ENCODE results near the gene PAIP2.
"Not testable (repeated sequence)": the region's sequence is repeated elsewhere in the genome, so short reads cannot be mapped to it uniquely, and the experiment has no call there.

PAIP2 gene

DNA sequence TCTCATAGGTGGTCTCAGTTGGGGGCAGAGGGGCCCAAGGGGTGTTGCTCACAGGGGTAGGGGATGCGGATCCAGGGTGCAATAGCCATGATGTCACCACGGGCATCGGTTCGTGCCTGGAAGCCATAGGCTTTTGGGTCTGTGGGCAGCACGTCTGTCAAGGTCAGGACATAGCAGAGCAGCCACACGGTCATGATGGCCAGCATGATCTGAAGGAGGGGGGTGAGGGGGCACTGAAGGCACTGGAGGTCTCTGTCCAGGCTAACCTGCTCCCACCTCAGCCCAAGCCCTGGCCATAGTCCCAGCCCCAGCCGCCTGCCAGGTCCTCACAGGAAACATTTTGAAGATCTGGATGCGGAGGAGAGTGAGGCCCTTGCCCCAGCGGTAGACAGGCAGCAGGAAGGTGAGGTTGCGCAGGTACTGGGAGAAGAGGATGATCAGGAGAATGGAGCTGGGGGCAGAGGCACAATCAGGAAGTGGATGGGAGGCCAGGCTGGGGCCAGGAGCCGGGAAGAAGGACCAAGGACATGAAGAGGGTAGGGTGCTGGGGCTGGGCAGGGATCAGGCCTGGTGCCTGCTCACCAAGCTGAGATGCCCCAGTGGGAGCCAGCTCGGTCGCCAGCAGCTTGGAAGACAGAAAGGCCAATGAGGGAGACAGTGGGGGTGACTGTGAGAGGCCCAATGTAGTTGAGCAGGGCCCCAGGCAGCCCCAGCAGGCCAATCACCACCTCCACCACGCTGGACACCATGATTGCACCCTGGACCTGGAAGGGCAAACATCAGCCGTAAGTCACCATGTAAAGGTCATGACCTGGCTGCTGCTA is 38.2 kb downstream of the PAIP2 start:
- Mint-ChIP-seq H3K4me1 (peaks cover 16% of the 10 kb centered on the region), H3K9me3 (no peaks in the 10 kb centered on the region), H3K36me3 (peaks cover 21% of the 10 kb centered on the region), H3K27ac (peak overlapping the region; percentile 48), H3K4me3 (no peak overlapping the region)
- ATAC-seq (no peak), DNase-seq (ENCODE audit: low spot score in 2 of 2) (no peak)

- DNase-seq (ENCODE audit: low spot score in 2 of 2) (no peak), ATAC-seq (no peak)
- Mint-ChIP-seq H3K4me3 (no peak overlapping the region), H3K27ac (peak overlapping the region; percentile 29), H3K9me3 (no peaks in the 10 kb centered on the region), H3K4me1 (peaks cover 38% of the 10 kb centered on the region), H3K36me3 (peaks cover 13% of the 10 kb centered on the region)
These were observed 40.4 kb downstream of the PAIP2 start for GRCh38 chr5:139381837-139382761.

DNA sequence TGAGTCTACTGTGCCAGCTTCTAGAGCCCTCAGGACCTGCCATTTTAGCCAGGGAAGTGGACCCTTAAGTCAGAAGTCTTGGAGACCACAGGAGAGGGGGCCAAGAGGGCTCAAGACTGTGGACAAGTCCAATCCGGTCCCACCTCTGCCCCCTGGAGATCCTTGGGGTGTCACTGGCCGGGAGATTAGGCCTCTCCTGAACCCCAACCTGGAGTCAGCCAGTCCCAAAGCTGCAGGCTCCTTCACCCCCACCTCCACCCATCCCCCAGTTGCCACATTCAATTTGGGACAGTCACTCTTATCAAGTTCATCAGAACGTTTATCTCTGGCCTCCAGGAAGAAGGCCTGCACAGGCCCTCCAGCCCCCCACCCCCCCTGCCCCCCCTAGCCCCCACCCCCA is 41.2 kb downstream of the PAIP2 start:
- Mint-ChIP-seq H3K36me3 (peaks cover 13% of the 10 kb centered on the region), H3K4me1 (peaks cover 41% of the 10 kb centered on the region), H3K4me3 (no peak overlapping the region), H3K27ac (peak overlapping the region; percentile 29), H3K9me3 (no peaks in the 10 kb centered on the region)
- ATAC-seq (no peak), DNase-seq (ENCODE audit: low spot score in 2 of 2) (no peak)

DNA sequence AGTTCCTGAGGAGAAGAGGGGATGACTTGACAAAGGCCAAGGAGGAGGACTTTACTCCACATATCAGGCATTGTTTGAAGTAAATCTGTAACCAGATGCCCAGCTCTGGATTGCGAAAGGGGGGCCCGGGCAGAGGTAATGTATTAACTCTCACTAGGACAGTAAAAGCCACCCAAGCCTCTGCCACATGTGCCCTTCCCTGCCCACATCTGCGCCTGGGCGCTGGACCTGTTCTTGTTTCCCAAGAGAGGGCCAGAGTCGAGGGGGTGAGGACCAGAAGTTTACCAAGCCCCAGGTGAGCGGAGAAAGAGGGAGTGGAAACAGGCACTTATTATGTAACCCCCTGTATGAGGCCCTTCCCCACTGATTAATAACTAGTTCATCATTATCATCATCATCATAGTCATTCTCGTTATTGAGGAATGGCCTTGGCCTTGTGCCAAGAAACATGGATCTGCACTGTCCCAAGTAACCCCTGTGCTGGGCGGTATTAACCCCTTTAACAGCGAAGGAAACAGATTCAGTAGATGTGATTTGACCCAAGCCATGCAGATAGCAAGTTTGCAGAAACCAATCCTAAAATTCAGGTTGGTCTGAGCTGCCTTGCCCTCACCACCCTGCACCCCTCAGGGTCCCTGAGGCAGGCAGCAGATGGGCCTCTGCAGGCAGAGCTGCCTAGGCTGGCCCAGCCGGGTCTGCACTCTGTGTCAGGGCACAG is 41.8 kb downstream of the PAIP2 start, which contains the start of gene SLC23A1:
Gene SLC23A1 (minus strand): TSS at position 23 of the 718 bp plus-strand sequence. CDS start 44 bp downstream, outside the sequence.
- Mint-ChIP-seq H3K4me3 (peak within 1 kb of the TSS; percentile 71), H3K4me1 (peaks cover 47% of the 10 kb centered on the region), H3K27ac (peak within 1 kb of the TSS; percentile 97), H3K36me3 (peaks cover 13% of the 10 kb centered on the region), H3K9me3 (no peaks in the 10 kb centered on the region)
- DNase-seq (ENCODE audit: low spot score in 2 of 2) (no peak), ATAC-seq (no peak)

GRCh38 chr5:139383993-139384590 is 42.4 kb downstream of the PAIP2 start:
- H3K4me3 Mint-ChIP-seq, result peak overlapping the region; percentile 71
- H3K27ac Mint-ChIP-seq, result peak overlapping the region; percentile 97
- peaks cover 10% of the 10 kb centered on the region for H3K36me3 Mint-ChIP-seq
- no peak for DNase-seq (ENCODE audit: low spot score in 2 of 2)
- no peaks in the 10 kb centered on the region for H3K9me3 Mint-ChIP-seq
- H3K4me1 Mint-ChIP-seq, result peaks cover 47% of the 10 kb centered on the region
- no peak for ATAC-seq

DNA sequence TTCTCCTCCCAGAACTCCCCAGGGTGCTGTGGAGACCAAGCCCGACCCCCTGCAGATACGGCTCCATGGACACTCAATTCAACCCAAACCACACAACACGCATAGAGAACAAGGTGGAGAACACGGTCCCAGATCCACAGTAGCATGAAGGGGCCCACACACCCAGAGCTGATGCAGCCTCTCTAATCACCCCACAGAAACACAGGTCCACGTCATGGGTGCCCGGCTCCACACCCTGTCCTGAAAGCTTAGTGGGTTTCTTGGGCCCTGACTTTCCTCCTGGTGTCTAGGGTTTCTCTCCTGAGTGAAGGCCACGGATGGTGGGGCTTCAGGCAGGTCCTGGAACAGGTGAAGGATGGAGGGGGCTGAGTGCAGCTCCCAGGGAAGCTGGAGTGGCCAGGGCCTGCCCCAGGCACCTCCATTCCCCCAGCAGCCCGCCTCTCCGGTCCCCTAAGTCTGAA is 43.0 kb downstream of the PAIP2 start:
- H3K4me3 Mint-ChIP-seq, result peak overlapping the region; percentile 71
- peaks cover 49% of the 10 kb centered on the region for H3K4me1 Mint-ChIP-seq
- peaks cover 8% of the 10 kb centered on the region for H3K36me3 Mint-ChIP-seq
- H3K27ac Mint-ChIP-seq, result peak overlapping the region; percentile 97
- ATAC-seq (no peak), DNase-seq (ENCODE audit: low spot score in 2 of 2) (no peak)
- H3K9me3 Mint-ChIP-seq, result no peaks in the 10 kb centered on the region

DNA sequence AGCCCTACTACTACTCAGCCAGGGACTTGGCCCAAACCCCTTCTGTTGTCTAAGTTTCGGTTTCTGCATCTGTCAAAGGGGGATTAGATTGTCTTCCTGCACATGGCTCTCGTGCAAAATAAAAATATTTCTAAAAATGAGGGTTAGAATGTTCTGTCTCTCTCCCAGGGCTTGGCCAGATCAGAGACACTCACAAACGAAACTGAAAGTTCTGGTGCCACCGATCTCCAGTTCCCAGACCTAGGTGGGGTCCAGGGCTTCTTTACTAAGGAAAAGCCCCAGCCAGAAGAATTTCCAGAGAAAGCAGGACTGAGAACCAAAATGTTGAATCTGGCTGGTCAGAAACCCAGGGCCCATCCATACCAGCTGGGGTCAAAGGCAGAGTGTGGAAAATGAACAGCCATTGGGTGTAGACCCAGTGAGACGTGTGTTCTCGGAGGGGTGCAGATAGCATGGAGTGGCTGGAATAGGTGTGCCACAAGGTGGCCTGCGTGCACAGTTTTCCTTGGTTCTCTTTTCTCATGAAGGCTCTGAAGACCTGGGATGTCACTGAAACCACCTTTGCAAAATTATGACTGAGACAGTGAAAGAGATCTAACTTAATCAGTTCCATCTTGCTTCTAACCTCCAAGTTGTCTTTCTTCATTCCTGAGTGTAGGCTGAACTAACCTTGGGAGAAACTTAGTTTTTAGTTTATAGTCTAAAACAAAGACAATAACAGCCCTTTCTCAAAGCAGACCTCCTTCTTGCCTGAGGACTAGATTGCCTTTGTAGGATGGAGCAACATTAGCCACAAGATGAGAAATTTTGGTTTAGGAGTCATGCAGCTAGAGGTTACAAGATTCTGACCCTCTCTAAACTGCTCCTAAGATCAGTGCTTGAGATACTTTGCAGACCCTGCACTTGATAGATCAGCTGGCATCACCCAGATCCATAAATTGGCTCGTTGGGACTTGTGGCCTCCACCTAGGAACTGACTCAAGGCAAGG is 43.7 kb downstream of the PAIP2 start:
- H3K36me3 Mint-ChIP-seq, result peaks cover 9% of the 10 kb centered on the region
- peak overlapping the region; percentile 71 for H3K4me3 Mint-ChIP-seq
- DNase-seq (ENCODE audit: low spot score in 2 of 2), result no peak
- no peak for ATAC-seq
- peaks cover 55% of the 10 kb centered on the region for H3K4me1 Mint-ChIP-seq
- peak overlapping the region; percentile 97 for H3K27ac Mint-ChIP-seq
- H3K9me3 Mint-ChIP-seq, result no peaks in the 10 kb centered on the region

DNA sequence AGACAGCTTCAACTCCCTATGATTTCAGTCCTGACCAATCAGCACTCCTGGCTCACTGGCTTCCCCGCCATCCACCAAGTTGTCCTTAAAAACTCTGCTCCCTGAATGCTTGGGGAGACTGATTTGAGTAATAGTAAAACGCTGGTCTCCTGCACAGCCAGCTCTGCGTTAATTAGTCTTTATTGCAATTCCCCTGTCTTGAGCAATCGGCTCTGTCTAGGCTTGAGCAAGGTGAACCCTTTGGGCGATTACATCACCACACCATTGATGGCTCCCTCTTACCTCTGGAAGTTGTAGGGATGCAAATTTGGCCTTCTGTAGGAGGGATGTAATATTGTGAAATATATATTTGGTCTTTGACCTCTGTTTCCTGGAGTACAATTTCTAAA is 44.4 kb downstream of the PAIP2 start:
- Mint-ChIP-seq H3K4me1 (peaks cover 62% of the 10 kb centered on the region), H3K36me3 (peaks cover 16% of the 10 kb centered on the region), H3K4me3 (no peak overlapping the region), H3K9me3 (no peaks in the 10 kb centered on the region), H3K27ac (peak overlapping the region; percentile 97)
- DNase-seq (ENCODE audit: low spot score in 2 of 2), result no peak
- no peak for ATAC-seq

GRCh38 chr5:139386956-139387355 is 45.3 kb downstream of the PAIP2 start:
- H3K9me3 Mint-ChIP-seq; DNase-seq (ENCODE audit: low spot score in 2 of 2); ATAC-seq; H3K4me3 Mint-ChIP-seq: not testable (repeated sequence)
- Mint-ChIP-seq H3K4me1 (peaks cover 71% of the 10 kb centered on the region), H3K27ac (peak overlapping the region; percentile 97), H3K36me3 (peaks cover 25% of the 10 kb centered on the region)

- peak overlapping the region; percentile 99 for H3K4me3 Mint-ChIP-seq
- H3K36me3 Mint-ChIP-seq, result peaks cover 29% of the 10 kb centered on the region
- peaks cover 74% of the 10 kb centered on the region for H3K4me1 Mint-ChIP-seq
- no peaks in the 10 kb centered on the region for H3K9me3 Mint-ChIP-seq
- peak overlapping the region; percentile 97 for H3K27ac Mint-ChIP-seq
- DNase-seq (ENCODE audit: low spot score in 2 of 2) (no peak), ATAC-seq (no peak)
These were observed 46.0 kb downstream of the PAIP2 start for GRCh38 chr5:139387611-139388197.

GRCh38 chr5:139388198-139388821 is 46.7 kb downstream of the PAIP2 start:
- Mint-ChIP-seq H3K27ac (peak overlapping the region; percentile 97), H3K9me3 (no peaks in the 10 kb centered on the region), H3K4me3 (peak overlapping the region; percentile 99), H3K4me1 (peaks cover 80% of the 10 kb centered on the region), H3K36me3 (peaks cover 35% of the 10 kb centered on the region)
- ATAC-seq (no peak), DNase-seq (ENCODE audit: low spot score in 2 of 2) (no peak)

- Mint-ChIP-seq H3K36me3 (peaks cover 39% of the 10 kb centered on the region), H3K9me3 (no peaks in the 10 kb centered on the region), H3K4me3 (peak within 1 kb of the TSS; percentile 99), H3K4me1 (peaks cover 73% of the 10 kb centered on the region), H3K27ac (peak within 1 kb of the TSS; percentile 99)
- ATAC-seq (peak; percentile 80), DNase-seq (ENCODE audit: low spot score in 2 of 2) (peak; percentile 67 to 90)
These were observed 48.3 kb downstream of the PAIP2 start, which contains the start of gene MZB1 for GRCh38 chr5:139389701-139390638. TSS of gene MZB1 (minus strand) at chr5:139389913. CDS start at chr5:139389856, 57 bp downstream.

Measured in stimulated activated effector memory CD8-positive, alpha-beta T cell treated with anti-CD3 and anti-CD28 coated beads, Interleukin-12 subunit alpha, Interleukin-12 subunit beta, amount 100 ng/mL, for 72 hours (primary cell).